ENCODE data around the gene VWA8. TPM values are rescaled to one million over a fixed set of nuclear protein-coding genes. Genes with fewer than 3 reads are reported as not detected.
"Not testable (repeated sequence)": the region's sequence is repeated elsewhere in the genome, so short reads cannot be mapped to it uniquely, and the experiment has no call there.

The VWA8 gene
- total RNA-seq, 1 donor from 2014 or later, result 49.3 TPM

- FAIRE-seq (no peak), DNase-seq (ENCODE audit: low spot score in 2 of 2) (no peak)
These were observed 302.8 kb downstream of the VWA8 start for GRCh38 chr13:41658057-41658661.

GRCh38 chr13:41655997-41656396 is 304.9 kb downstream of the VWA8 start:
- DNase-seq (ENCODE audit: low spot score in 2 of 2) (no peak), FAIRE-seq (no peak)

DNA sequence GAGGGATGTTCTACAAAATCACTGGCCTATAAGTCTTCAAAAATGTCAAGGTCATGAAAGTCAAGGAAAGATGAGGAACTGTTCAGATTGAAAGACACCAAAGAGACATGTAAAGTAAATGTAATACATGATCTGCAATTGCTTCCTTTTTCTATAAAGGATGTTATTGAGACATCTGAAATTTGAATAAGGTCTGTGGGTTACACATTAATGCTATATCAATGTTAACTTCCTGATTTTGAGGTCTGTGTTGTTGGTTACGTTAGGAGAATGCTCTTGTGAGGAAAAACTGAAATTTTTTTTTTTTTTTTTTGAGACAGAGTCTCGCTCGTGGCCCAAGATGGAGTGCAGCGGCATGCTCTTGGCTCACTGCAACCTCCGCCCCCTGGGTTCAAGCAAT is 306.1 kb downstream of the VWA8 start:
- FAIRE-seq (no peak), DNase-seq (ENCODE audit: low spot score in 2 of 2) (no peak)

DNA sequence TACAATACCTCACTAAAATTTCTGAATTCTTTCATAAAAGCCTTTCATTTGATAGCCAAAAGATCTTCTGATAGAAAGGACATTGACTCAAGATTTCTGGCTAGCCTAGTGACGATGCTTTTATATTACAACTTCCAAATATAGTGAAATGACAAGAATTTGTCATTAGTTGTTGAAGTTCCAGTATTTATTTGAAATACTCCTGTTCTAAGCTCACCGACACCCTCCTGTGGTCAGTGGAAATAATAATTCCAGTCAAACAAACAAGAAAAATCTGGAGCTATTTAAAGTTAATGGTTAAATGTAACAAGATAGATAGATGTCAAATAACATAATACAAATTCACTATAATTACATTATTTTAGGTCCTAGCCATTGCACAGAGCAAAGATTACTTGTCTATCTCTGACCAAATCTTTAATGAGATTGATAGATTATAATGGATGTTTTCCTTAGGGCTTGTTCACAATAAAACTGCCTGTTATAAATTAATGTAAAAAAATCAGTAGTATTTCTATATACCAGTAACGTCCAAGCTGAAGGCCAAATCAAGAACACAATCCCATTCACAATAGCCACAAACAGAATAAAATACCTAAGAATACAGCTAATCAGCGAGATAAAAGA is 308.1 kb downstream of the VWA8 start:
- FAIRE-seq (peak; percentile 97), DNase-seq (ENCODE audit: low spot score in 2 of 2) (peak; percentile 40 to 51)

- no peak for DNase-seq (ENCODE audit: low spot score in 2 of 2)
- FAIRE-seq, result no peak
These were observed 309.4 kb downstream of the VWA8 start for GRCh38 chr13:41651413-41652058.

DNA sequence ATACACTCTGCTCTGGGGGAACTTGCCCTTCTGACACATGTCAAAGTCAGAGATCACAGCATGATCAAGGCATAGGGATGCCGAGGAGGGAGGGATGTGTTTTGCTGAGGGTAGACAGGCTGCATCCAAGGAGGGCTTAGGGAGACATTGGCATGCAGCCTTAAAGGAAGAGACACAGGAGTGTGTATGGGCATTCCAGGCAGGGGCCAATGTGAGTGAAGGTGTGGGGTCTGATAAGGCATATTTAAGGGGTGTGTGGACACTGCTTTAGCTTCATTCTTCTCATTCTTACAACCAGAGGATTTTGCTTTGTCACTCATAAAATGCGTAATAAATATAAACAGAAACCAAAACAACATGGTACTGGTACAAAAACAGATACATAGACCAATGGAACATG is 310.2 kb downstream of the VWA8 start:
- no peak for DNase-seq (ENCODE audit: low spot score in 2 of 2)
- FAIRE-seq, result no peak

- DNase-seq (ENCODE audit: low spot score in 2 of 2), result no peak
- no peak for FAIRE-seq
These were observed 311.2 kb downstream of the VWA8 start for GRCh38 chr13:41649659-41650058.

DNA sequence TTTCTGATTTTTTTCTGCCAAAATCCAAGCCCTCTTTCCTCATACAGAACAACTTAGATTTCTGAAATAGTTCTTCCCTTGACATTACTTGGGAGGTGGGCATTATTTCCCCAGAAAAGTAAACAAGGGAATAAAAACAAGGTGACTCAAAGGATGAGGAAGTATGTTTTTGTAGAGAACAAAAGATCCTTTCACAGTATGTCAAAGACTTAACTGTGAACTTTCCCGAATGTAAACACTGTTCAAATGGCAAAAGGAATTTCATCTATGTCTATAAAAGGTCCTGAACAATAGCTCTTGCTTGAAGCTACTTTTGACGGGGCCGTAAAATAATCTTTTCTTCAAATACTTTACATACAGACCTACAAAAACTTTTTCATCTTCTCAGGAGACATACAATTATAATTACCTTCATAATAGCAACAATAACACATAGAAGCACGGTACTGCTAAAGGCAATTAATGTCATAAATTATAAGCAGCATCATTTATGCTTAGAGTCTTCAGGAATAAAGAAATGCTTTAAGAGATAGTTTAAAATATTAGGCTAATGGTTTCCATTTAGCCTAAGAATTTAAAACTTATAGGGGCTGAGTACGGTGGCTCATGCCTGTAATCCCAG is 312.5 kb downstream of the VWA8 start:
- FAIRE-seq (no peak), DNase-seq (ENCODE audit: low spot score in 2 of 2) (no peak)

DNA sequence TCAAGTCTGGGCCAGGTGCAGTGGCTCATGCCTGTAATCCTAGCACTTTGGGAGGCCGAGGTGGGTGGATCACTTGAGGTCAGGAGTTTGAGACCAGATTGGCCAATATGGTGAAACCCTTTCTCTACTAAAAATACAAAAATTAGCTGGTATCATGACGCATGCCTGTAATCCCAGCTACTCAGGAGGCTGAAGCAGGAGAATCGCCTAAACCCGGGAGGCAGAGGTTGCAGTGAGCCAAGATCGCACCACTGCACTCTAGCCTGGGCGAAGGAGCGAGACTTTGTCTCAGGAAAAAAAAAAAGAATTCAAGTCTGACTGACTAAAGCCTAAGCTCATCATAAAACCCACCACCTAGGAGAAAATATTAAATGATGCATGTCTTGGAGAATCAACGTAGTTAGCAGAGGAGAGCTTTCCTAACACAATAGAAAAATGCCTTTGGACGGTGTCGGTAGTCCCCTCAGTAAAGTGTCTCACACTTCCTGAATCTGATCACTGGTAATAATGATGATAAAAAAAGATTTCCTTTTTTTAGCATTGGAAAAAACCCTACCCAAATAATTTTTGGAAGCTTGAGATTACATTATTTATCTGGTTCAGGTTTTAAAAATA is 313.1 kb downstream of the VWA8 start:
- not testable (repeated sequence) for FAIRE-seq; DNase-seq (ENCODE audit: low spot score in 2 of 2)

DNA sequence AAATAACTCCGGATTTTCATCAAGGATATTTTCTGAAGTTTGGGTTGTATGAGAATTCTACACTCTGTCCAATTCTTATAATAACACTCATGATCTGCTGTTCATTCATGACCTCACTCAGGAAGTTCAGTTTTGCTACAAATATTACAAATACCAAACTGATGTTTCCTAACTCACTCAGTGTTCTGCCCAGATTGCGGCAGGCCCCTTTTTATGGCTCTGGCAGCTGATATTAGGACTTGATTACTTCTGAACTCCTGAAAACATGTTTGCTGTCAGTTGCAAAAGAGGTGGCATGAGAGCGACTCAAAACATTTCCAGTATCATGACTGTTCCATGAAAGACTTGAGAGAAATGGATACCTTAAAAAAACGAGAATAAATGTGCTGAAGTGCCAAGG is 315.6 kb downstream of the VWA8 start:
- DNase-seq (ENCODE audit: low spot score in 2 of 2) (no peak), FAIRE-seq (no peak)

DNA sequence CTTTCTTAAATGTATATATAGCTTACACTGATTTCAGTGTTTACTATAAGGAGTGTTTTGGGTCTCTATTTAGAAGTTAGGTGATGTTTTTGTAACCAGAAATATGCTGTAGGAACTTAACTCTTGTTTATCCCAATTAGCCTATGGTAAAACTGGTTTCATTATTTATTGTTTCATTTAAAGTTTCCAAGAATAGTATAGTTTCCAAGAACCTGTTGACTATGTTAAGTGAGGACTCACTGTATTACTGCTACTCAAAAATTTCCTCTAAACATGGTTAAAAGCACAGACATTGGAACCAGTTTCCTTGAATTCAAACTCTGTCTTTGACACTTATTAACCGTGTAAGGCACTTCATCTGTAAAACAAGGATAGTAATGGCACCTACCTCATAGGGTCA is 316.2 kb downstream of the VWA8 start:
- FAIRE-seq (no peak), DNase-seq (ENCODE audit: low spot score in 2 of 2) (no peak)

DNA sequence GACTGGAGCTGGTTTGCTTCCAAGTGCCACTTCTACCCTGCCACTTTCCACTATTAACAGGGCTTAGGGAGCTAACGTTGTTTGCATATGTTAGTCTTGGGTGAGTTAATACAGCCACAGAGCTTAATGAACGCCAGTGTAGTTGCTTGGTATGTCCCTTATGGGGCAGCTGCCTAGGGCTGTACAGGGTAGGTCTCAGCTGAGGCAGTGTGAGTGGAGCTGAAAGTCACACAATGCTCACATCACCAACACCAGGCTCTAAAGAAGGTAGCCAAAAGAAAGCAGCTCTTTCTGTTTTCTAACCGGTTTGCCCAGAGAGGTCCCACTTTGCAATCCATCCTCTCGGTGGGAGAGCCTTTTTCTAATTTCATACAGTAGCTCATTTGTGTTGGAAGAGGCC is 317.4 kb downstream of the VWA8 start:
- FAIRE-seq (no peak), DNase-seq (ENCODE audit: low spot score in 2 of 2) (no peak)

DNA sequence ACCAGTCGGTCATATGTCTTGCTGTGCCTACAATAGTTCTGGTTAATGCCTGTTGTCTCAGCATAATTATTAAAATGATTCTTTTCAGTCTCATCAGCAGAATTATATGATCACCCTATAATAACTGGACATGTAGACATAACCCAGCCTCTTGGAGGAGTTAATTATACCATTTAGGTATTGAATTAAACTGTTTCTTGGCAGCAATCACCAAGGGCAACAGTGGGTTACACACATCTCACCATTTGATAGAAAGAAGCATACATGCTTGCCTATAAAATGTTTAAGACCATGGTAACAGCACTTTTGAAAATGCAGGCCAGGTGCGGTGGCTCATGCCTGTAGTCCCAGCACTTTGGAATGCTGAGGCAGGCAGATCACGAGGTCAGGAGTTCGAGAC is 318.9 kb downstream of the VWA8 start:
- DNase-seq (ENCODE audit: low spot score in 2 of 2) (no peak), FAIRE-seq (no peak)

DNA sequence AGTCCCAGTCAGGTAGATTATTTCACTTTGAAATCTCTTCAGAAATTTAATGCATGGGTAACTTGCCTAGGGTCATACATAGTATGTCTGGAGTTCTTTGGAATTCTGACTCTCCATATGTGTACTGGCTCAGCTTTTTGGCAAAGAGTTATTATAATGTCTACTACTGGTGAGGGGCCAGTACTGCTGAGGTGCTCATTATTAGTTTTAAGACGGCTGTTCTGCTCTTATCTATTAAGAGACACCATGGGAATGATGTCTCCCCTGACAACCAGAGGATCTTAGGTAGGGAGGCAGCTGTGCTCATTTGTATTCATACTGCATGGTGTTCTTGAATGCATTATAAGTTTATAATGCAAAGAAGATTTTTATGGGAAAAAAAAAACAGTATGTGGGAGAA is 319.5 kb downstream of the VWA8 start:
- FAIRE-seq (no peak), DNase-seq (ENCODE audit: low spot score in 2 of 2) (no peak)

GRCh38 chr13:41639955-41640780 is 320.7 kb downstream of the VWA8 start:
- DNase-seq (ENCODE audit: low spot score in 2 of 2) (no peak), FAIRE-seq (no peak)

GRCh38 chr13:41639237-41639904 is 321.5 kb downstream of the VWA8 start:
- DNase-seq (ENCODE audit: low spot score in 2 of 2), result no peak
- no peak for FAIRE-seq

- FAIRE-seq, result no peak
- no peak for DNase-seq (ENCODE audit: low spot score in 2 of 2)
These were observed 323.3 kb downstream of the VWA8 start for GRCh38 chr13:41637586-41637985.

DNA sequence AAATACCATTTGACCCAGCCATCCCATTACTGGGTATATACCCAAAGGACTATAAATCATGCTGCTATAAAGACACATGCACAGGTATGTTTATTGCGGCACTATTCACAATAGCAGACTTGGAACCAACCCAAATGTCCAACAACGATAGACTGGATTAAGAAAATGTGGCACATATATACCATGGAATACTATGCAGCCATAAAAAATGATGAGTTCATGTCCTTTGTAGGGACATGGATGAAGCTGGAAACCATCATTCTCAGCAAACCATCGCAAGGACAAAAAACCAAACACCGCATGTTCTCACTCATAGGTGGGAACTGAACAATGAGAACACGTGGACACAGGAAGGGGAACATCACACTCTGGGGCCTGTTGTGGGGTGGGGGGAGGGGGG is 323.9 kb downstream of the VWA8 start:
- not testable (repeated sequence) for FAIRE-seq; DNase-seq (ENCODE audit: low spot score in 2 of 2)

- not testable (repeated sequence) for FAIRE-seq
These were observed 324.3 kb downstream of the VWA8 start for GRCh38 chr13:41636590-41636989.

GRCh38 chr13:41634407-41634806 is 326.5 kb downstream of the VWA8 start:
- FAIRE-seq (no peak), DNase-seq (ENCODE audit: low spot score in 2 of 2) (no peak)

More at GRCh38 chr13:41636590-41636989, 324.3 kb downstream of the VWA8 start:
- DNase-seq (ENCODE audit: low spot score in 2 of 2), result not testable (repeated sequence)
